CD4-positive, alpha-beta T cell treated with Interleukin-6 at 100 ng/mL for 8 hours (primary cell): ENCODE data around the gene ANXA3.

ENCODE experiments used
- DNase-seq: peaks from one replicate; pipeline ENCODE4 v3.0.0-alpha.2; 2020; ENCODE audit warnings: mixed read lengths, low spot score

Gene ANXA3

DNA sequence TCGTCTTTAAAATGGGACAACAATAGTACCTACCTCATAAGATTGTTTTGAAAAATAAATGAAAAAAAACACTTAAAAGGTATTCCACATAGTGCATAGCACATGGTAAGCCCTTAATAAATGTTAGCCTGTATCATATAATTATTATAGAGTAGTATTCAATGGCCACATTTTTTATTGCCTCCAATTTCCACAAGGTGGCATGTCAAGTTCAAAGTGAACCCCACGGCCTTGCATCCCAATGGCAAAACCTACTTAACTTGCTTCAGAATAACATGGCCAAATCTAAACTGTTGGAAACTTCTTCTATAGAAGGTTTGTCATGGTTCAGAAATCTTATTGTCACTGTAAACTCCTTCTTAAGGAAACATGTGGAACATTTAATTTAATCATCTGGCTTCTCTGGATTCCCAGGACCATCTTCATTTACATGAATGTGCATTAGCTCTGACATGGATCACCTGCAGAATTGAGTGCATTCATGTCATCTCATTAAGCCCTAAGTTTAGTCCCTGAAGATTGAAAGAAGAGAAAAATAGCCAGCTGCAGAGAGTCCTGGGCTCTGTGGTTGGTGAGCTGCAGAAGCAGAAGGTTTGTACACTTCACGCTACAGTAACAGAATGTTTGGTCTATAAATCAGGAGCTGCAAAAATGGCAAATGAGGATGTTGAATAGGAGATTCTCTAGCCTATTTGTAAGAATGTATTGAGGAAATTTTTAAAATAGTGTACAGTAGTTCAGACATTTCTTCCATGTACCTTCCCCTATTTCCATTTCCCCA, 61.0 kb downstream of the ANXA3 start:
- DNase-seq = peak; percentile 26

DNA sequence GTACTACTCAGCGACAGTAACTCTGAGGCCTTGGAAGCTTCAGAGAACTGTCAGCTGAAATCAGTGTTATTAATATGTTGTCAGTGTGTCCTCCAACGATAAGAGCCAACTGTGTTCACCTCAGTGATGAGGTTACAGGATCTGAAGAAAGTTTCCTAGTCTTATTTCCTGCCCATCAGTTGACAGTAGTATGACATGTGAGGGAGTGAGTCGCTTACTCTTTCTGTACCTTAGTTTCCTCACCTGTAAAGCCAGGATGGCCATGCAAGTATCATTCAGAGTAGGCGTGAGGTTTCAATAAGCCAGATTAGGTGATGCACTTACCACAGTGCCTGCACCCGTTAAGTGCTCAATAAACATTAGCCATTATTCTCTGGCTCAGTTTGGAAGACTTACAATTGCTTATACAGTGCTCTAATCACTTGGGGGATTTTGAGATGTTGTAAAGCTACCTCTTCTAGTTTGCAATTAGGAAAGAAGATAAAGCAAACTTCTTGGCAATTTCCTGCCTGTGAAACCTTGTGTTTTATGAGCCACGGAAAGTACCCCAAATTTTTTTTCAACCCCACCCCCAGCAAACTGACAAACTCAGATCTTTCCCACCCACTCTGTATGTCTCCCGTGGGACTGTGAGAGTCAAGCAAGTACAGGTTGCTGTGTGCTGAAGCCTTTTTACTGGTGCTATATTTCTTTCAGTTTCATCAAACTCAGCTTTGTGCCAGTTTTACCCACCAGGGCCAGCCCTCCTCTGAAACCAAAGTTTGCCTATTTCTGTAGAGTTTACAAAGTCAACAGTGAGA, 62.2 kb downstream of the ANXA3 start:
- DNase-seq = no peak

- DNase-seq = no peak
Measured at GRCh38 chr4:78616046-78616498, 64.5 kb downstream of the ANXA3 start.

GRCh38 chr4:78618436-78618835, 66.9 kb downstream of the ANXA3 start:
- no peak for DNase-seq

GRCh38 chr4:78621395-78621794, 69.8 kb downstream of the ANXA3 start:
- DNase-seq = no peak

DNA sequence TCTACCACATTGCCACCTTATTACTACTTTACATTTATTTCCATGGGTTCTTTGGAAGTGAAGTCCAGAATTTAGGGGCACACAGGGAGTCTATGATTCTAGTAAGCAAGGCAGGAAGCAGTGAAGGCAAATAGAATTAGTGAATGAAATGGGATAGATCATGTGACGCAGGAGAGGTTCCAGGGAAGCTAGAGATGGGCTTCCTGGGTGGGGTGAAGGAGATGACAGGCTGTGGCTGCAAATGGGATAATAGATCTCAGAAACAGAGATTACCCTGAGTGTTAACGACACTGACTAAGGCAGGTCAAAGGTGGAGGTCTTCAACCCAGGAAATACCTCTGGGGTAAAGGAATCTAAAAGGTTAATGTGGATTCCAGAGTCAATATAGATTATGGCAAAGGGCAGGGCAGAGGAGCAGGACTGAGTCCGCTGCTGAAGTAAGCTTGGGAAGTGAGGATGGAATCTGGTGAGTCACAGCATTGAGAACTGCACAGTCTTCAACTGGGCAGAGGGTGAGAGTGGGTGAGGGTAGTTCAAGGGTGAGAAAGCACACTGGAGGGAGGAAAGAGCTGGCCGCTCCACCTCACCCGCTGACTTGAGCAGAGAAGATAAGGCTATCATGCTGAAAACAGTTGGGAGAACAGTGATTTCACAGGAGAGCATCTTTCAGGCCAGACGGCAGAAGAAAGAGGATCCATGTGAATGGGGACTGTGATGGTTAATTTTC, 70.8 kb downstream of the ANXA3 start:
- no peak for DNase-seq

GRCh38 chr4:78624048-78624447, 72.5 kb downstream of the ANXA3 start:
- no peak for DNase-seq

DNA sequence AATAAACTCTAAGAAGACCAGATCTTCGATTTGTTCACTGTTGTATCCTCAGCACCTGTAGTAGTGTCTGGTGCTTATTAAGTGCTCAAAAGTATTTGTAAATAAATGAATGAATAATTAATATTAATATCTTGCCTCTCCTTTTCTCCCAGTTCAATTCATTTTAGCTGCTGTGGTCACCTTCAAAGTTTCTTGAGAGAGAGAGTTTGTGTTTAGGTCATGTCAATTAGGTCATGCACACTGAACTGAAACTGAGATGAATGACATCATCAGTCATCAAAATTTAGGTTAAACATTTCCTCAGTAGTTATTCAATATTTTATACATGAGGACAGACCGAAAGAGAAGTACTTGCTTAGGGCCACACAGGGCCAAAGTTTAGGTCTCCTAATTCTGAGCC, 73.5 kb downstream of the ANXA3 start:
- DNase-seq = no peak

DNA sequence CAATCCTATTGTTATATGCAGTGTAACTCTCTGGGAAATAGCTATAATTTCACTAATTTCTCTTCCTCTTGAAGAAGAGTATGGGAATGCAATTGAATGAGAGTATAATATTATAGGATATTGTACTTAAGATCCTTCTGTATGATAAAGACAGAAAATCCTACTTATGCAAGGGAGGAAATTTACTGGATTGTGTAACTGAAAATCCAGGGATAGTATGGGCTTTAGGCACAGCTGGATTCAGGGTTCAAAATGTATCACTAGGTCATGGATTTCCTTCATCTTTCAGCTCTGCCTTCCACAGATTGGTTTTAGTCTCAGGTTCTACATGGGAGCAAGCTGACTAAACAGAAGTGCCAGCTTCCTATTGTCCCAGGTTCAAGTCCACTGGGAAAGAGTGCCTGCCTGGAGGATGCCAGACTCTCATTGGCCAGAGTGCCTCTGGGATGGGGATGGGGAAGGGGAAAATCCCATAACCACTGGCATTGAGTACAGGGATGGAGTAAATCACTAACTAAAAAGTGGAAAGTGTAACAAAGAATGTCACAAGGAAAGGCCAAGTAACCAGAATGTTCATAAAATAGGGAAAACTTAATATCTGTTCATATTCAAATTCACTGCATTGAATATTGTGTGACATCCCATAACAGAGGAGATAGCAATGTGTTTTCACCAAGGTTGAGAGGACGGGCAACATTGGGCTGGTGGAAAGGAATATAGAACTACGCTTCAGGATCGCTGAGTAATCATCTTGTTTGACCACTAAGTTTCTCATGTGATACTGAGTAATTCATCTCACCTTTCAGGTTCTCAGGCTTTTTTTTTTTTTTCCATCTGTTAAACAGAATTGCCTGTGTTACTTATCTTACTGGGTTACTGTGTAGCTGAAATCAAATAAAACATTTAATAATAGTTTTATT, 75.7 kb downstream of the ANXA3 start:
- no peak for DNase-seq

DNA sequence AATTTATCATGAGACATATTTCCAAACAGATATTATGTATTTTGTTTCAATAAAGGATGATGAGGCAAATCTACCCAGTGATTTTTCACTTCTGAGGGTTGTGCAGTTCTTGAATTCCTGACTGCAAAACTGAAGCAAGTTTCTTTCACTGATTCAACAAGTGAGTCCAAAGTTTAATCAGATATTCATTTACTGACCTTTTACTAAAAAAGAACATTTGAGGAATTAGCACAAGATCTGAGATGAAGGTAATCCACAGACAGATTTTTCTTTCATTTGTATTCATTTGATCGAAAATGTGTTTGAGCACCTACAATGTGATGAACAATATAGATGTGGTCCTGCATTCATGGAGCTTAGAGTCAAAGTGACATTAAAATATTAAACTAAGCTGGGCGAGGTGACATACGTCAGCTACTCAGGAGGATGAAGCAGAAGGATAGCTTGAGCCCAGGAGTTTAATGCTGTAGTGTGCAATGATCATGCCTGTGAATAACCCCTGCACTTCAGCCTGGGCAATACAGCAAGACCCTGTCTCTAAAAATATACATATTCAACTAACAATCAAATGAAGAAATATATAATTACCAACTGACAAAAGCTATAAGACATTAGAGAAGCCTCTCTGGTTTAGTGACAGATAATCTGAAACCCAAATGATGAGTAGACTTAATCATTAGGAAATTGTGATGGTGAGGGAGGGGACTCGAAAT, 76.6 kb downstream of the ANXA3 start:
- no peak for DNase-seq

DNA sequence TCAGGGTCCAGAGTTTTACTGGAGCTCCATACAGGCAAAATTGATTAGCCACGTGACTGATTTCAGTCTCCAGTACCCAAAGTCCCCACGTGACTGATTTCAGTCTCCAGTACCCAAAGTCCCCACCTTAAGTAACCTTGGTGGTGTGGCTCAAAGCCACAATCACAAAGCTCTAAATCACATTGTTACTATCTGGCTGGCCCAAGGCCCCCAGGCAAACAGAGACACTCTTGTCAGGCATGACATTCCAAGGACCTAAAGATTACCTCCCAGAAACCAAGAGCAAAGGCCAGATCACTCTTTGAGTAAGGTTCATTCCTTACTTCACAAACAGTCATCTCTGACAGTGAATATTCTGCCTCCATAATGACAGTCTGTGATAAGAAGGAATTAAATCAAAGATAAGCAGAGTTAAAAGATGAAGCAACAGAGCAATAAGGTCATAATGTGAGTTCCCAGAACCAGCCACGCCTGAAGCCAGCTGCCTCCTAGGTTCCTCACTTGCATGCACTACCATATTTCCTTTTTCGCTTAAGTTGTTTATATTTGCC, 78.5 kb downstream of the ANXA3 start:
- DNase-seq = no peak

DNA sequence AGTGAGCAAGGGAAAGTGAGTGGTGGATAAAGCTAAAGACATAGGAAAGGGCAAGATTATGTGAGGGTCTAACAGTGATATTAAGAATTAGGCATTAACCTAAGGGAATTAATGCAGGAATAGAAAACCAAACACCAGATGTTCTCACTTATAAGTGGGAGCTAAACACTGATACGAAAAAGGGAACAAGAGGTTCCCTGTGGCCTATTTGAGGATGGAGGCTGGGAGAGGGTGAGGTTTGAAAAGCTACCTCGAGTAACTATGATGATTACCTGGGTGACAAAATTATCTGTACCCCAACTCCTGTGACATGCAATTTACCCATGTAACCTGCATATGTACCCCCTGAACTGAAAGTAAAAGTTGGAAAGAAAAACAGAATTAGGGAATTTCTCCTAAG, 79.0 kb downstream of the ANXA3 start:
- no peak for DNase-seq

- no peak for DNase-seq
Measured at GRCh38 chr4:78634011-78634664, 82.6 kb downstream of the ANXA3 start.

GRCh38 chr4:78638337-78639172, 87.0 kb downstream of the ANXA3 start:
- no peak for DNase-seq

DNA sequence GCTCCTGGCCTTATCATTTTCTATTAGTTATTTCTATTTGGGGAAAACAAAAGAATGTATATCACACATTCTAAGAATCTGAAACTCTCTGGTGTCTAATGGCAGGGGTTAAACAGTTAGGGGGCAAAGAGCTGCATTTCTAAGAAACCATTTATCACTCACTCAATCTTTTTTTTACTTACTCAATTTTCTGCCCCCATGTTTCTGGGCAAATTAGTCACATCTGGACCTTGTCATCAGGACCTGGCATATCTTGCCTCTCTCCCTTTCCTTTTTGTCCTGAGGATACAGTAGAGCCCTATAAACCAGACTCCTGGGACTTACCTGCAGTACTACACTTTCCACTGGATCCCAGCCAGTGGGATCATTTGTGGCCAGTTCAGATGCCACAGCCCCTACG, 89.1 kb downstream of the ANXA3 start:
- DNase-seq = no peak

DNA sequence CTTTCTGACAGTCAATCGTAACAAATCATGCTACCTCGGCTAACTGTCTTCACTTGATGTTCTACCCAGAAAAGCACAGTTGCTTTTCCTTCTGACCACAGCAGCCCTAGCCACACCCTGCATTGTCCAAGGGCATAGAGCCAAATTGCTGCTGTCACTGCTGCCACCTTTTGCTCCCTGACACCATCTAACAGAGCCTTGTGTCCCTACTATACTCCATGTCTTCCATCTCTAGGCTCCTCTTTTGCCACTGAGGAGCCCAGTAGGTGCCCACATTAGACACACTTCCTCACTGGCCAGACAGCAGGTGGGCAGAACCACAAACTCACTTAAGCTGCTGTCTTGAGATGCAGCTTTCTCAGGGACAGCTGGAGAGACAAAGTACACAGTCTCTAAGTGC, 91.4 kb downstream of the ANXA3 start:
- DNase-seq = no peak

DNA sequence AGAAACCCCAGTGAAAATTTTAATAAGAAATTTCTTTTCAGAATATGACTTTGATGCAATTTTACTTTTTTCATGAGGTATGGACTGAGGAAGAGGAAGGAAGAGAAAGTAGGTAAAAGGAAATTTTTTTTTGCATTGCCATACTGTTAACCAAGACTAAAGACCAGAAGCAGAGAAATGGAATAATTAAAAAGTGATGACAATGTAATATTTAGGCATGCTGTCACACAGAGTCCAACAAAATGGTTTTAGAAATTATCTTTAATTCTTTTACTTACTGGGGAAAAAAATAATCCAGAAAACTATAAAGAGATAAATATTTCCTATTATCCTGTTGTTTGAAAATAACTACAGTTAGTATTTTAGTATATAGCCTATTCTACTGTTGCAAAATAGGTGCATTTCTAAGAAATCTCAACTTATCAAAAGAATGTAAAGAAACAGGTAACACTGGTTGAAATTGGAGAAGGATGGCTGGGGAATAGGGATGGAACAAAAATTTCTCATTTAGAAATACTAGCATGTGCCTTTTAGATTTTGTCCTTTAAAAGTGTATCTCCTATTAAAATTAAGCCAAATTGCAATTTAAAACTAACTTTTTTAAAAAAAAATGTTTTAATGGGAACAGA, 92.6 kb downstream of the ANXA3 start:
- DNase-seq = no peak

DNA sequence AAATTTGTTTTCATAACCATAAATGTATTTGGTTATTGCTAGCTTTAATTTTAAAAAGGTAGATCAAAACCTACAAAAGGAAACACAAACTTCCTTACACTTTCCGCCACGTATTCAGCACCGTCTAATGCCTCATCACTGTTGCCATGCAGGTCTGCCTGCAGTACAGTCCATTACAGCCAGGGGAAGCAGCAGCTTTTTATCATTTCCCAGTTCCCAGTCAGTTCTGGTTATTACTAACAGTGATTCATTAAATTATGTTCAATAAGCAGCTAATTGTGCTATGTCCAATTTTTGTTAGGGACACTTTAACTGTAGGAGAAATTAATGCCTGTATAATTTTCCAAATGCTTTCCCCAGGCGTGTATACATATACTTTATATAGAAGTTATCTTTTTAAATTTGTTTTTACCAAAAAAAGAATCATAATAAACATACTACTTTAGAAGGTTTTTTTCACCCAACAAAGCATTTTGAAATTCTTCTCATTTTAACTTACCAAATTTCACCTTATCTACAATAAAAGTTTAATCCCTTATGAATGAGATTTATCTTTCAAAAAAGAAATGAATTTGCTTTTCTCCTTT, 93.3 kb downstream of the ANXA3 start:
- peak; percentile 52 for DNase-seq
